ENCODE data around the gene NR4A3.

The NR4A3 gene

GRCh38 chr9:99822109-99822805, 572 bp downstream of the NR4A3 start:
- peak overlapping the region; percentile 68 for H3K4me3 ChIP-seq (ENCODE audit: low read length)
- no peak for TF ChIP-seq ZNF274 (IDR thresholded peaks at IDR 0.05; ENCODE audit: low read depth, low read length)

- peak overlapping the region; percentile 68 for H3K4me3 ChIP-seq (ENCODE audit: low read length)
- TF ChIP-seq ZNF274 (IDR thresholded peaks at IDR 0.05; ENCODE audit: low read depth, low read length) = no peak
Measured at GRCh38 chr9:99822806-99823591, 1.3 kb downstream of the NR4A3 start.

- TF ChIP-seq ZNF274 (IDR thresholded peaks at IDR 0.05; ENCODE audit: low read depth, low read length) = no peak
- H3K4me3 ChIP-seq (ENCODE audit: low read length) = peak overlapping the region; percentile 68
Measured at GRCh38 chr9:99823681-99824377, 2.1 kb downstream of the NR4A3 start.

GRCh38 chr9:99824378-99825171, 2.9 kb downstream of the NR4A3 start:
- TF ChIP-seq ZNF274 (IDR thresholded peaks at IDR 0.05; ENCODE audit: low read depth, low read length) = no peak
- H3K4me3 ChIP-seq (ENCODE audit: low read length) = peak overlapping the region; percentile 68; the same call in 1 of the 2 replicates

- TF ChIP-seq ZNF274 (IDR thresholded peaks at IDR 0.05; ENCODE audit: low read depth, low read length) = no peak
- peak overlapping the region; percentile 68; the same call in 1 of the 2 replicates for H3K4me3 ChIP-seq (ENCODE audit: low read length)
Measured at GRCh38 chr9:99825172-99826046, 3.7 kb downstream of the NR4A3 start.

- H3K4me3 ChIP-seq (ENCODE audit: low read length) = no peak overlapping the region
- TF ChIP-seq ZNF274 (IDR thresholded peaks at IDR 0.05; ENCODE audit: low read depth, low read length) = no peak
Measured at GRCh38 chr9:99826579-99826978, 4.9 kb downstream of the NR4A3 start.

GRCh38 chr9:99827244-99827643, 5.6 kb downstream of the NR4A3 start:
- no peak overlapping the region for H3K4me3 ChIP-seq (ENCODE audit: low read length)
- TF ChIP-seq ZNF274 (IDR thresholded peaks at IDR 0.05; ENCODE audit: low read depth, low read length) = no peak

- no peak overlapping the region for H3K4me3 ChIP-seq (ENCODE audit: low read length)
- no peak for TF ChIP-seq ZNF274 (IDR thresholded peaks at IDR 0.05; ENCODE audit: low read depth, low read length)
Measured at GRCh38 chr9:99828054-99828416, 6.3 kb downstream of the NR4A3 start.

GRCh38 chr9:99828417-99829176, 6.9 kb downstream of the NR4A3 start:
- no peak for TF ChIP-seq ZNF274 (IDR thresholded peaks at IDR 0.05; ENCODE audit: low read depth, low read length)
- H3K4me3 ChIP-seq (ENCODE audit: low read length) = no peak overlapping the region

- H3K4me3 ChIP-seq (ENCODE audit: low read length) = no peak overlapping the region
- no peak for TF ChIP-seq ZNF274 (IDR thresholded peaks at IDR 0.05; ENCODE audit: low read depth, low read length)
Measured at GRCh38 chr9:99831857-99832557, 10.3 kb downstream of the NR4A3 start.

GRCh38 chr9:99832558-99832864, 10.8 kb downstream of the NR4A3 start:
- no peak for TF ChIP-seq ZNF274 (IDR thresholded peaks at IDR 0.05; ENCODE audit: low read depth, low read length)
- no peak overlapping the region for H3K4me3 ChIP-seq (ENCODE audit: low read length)

GRCh38 chr9:99833735-99834134, 12.1 kb downstream of the NR4A3 start:
- no peak overlapping the region for H3K4me3 ChIP-seq (ENCODE audit: low read length)
- no peak for TF ChIP-seq ZNF274 (IDR thresholded peaks at IDR 0.05; ENCODE audit: low read depth, low read length)

All from GM08714 (cell line).